Endodermal cell (in vitro differentiated cells): ENCODE measurements around the gene RAB7B. TPM values are rescaled to one million over a fixed set of nuclear protein-coding genes. Genes with fewer than 3 reads are reported as not detected.

Experiments used
- DNase-seq: peaks from one replicate; pipeline ENCODE4 v3.0.0-alpha.2; 2017
- H3K27ac ChIP-seq: 2 replicates; pipeline ENCODE4 v1.5.1; 2013; ENCODE audit warnings: mild to moderate bottlenecking, low read depth, low read length, moderate library complexity
- H3K27me3 ChIP-seq: 2 replicates; pipeline ENCODE4 v1.6.1; 2013; ENCODE audit warnings: mild to moderate bottlenecking, low read length, moderate library complexity; ENCODE audit not compliant: insufficient read depth, control insufficient read depth, poor library complexity, severe bottlenecking
- H3K36me3 ChIP-seq: 2 replicates; pipeline ENCODE4 v1.7.0; 2013; ENCODE audit warnings: mild to moderate bottlenecking, low read length, moderate library complexity; ENCODE audit not compliant: control insufficient read depth, insufficient read depth
- H3K4me1 ChIP-seq: one replicate; pipeline ENCODE4 v1.7.0; 2013; ENCODE audit warnings: low read length; ENCODE audit not compliant: control insufficient read depth, insufficient read depth
- H3K4me3 ChIP-seq: 2 replicates; pipeline ENCODE4 v1.5.1; 2013; ENCODE audit warnings: mild to moderate bottlenecking, low read length, moderate library complexity
- H3K9ac ChIP-seq: 2 replicates; pipeline ENCODE4 v1.6.1; 2013; ENCODE audit warnings: mild to moderate bottlenecking, low read length, moderate library complexity; ENCODE audit not compliant: poor library complexity, severe bottlenecking; ENCODE audit errors: extremely low read depth
- H3K9me3 ChIP-seq: 2 replicates; pipeline ENCODE4 v1.6.1; 2013; ENCODE audit warnings: mild to moderate bottlenecking, low read length, moderate library complexity; ENCODE audit not compliant: control insufficient read depth
- H3K27ac Mint-ChIP-seq: 2 replicates; pipeline ENCODE4 v1.8.0; 2020; ENCODE audit warnings: mixed read lengths
- H3K27me3 Mint-ChIP-seq: 2 replicates; pipeline ENCODE4 v1.8.0; 2021; ENCODE audit warnings: mild to moderate bottlenecking, mixed read lengths; ENCODE audit not compliant: insufficient read depth
- H3K36me3 Mint-ChIP-seq: 2 replicates; pipeline ENCODE4 v1.8.0; 2020; ENCODE audit warnings: low read depth, mixed read lengths
- H3K4me1 Mint-ChIP-seq: 2 replicates; pipeline ENCODE4 v1.8.0; 2020; ENCODE audit warnings: mixed read lengths
- H3K4me3 Mint-ChIP-seq: 2 replicates; pipeline ENCODE4 v1.8.0; 2020; ENCODE audit warnings: mild to moderate bottlenecking, moderate library complexity, mixed read lengths
- H3K9me3 Mint-ChIP-seq: 2 replicates; pipeline ENCODE4 v1.8.0; 2020; ENCODE audit warnings: mild to moderate bottlenecking, mixed read lengths
- WGBS, 2 experiments: methylation state at CpG; one replicate each; pipeline versions ENCODE4 v1.1.5 to v1.1.7; 2013; ENCODE audit warnings: missing lambda C conversion rate in 2 of 2, mixed read lengths in 1 of 2; ENCODE audit not compliant: insufficient coverage in 1 of 2, insufficient read length in 1 of 2; 5-methylcytosine and 5-hydroxymethylcytosine counted together
- total RNA-seq, 2 donors: library from RNA; stranded (reverse); fragmentation: NEBNext Ultra II Directional in 1 of 2; extraction: Animal tissue kit (Norgen Biotek cat#: 25700) in 1 of 2; gene quantifications; 2 replicates in 1 of 2; 3 replicates in 1 of 2; pipeline ENCODE4 v1.2.1, GENCODE V29; 2021
- TF ChIP-seq, protein P1 (sequence below): fragments of 200-600 bp; sonication (generic); conservative IDR thresholded peaks from 2 replicates; pipeline ENCODE4 v1.5.0; 2021; ENCODE audit warnings: antibody characterized with exemption, mild to moderate bottlenecking

Gene RAB7B
- total RNA-seq, 2 donors from 2014 or later, result not detected

DNA sequence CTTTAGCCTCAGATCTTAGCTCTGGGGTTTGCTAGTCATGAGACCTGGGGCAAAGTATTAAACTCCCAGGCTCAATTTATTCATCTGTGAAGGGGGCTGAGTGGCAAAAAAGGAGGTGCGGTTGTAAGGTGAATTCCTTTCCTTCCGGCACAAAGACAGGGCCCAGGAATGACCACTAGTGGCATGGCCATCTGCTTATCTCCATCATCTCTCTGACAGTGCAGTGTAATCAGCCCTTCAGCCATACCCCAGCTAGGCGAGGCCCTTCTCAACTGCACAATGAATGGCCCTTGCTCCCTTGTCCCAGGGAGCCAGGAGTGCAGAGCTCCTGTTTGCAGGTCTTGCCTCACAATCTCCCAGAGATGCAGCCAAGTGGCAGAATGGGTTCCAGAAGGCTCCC, 54.3 kb downstream of the RAB7B start:
- no peak for DNase-seq
- Histone ChIP-seq H3K9ac (no peak overlapping the region), H3K27ac (no peak overlapping the region), H3K4me3 (no peak overlapping the region), H3K27me3 (no peaks in the 10 kb centered on the region), H3K9me3 (no peaks in the 10 kb centered on the region), H3K36me3 (no peaks in the 10 kb centered on the region), H3K4me1 (no peaks in the 10 kb centered on the region)
- Mint-ChIP-seq H3K4me3 (no peak overlapping the region), H3K9me3 (no peaks in the 10 kb centered on the region), H3K27me3 (peaks cover 15% of the 10 kb centered on the region), H3K36me3 (no peaks in the 10 kb centered on the region), H3K4me1 (peaks cover 16% of the 10 kb centered on the region), H3K27ac (no peak overlapping the region)
- 90 to 91% methylated on average over 3 of the region's 3 CpGs for WGBS, 2 experiments
- TF ChIP-seq, protein P1, sequence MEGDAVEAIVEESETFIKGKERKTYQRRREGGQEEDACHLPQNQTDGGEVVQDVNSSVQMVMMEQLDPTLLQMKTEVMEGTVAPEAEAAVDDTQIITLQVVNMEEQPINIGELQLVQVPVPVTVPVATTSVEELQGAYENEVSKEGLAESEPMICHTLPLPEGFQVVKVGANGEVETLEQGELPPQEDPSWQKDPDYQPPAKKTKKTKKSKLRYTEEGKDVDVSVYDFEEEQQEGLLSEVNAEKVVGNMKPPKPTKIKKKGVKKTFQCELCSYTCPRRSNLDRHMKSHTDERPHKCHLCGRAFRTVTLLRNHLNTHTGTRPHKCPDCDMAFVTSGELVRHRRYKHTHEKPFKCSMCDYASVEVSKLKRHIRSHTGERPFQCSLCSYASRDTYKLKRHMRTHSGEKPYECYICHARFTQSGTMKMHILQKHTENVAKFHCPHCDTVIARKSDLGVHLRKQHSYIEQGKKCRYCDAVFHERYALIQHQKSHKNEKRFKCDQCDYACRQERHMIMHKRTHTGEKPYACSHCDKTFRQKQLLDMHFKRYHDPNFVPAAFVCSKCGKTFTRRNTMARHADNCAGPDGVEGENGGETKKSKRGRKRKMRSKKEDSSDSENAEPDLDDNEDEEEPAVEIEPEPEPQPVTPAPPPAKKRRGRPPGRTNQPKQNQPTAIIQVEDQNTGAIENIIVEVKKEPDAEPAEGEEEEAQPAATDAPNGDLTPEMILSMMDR, result no peak

DNA sequence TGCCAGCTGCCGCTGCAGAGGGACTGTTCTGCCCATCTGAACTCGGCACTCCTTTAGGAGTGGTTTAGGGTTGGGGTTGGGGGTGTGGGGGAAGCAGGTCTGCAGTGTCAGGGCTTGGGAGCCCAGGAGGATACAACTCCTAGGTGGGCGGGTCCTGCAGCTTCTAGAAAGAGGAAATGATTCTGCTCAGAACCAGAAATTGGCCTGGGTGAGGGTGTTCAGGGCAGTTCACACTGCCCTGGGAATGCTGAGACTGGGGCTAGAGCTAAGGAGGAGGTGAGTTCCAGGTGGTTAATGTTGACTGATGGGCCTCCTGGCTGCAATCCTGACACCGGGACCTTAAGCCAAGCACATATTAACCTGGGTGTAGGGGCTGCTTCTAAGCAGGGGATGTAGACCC, 55.2 kb downstream of the RAB7B start:
- no peak overlapping the region for H3K4me3 Mint-ChIP-seq
- H3K9me3 ChIP-seq, result no peaks in the 10 kb centered on the region
- 92 to 100% methylated on average over 2 to 4 of the region's 4 CpGs for WGBS, 2 experiments
- no peaks in the 10 kb centered on the region for H3K36me3 ChIP-seq
- H3K4me1 ChIP-seq, result no peaks in the 10 kb centered on the region
- H3K36me3 Mint-ChIP-seq, result no peaks in the 10 kb centered on the region
- peaks cover 17% of the 10 kb centered on the region for H3K4me1 Mint-ChIP-seq
- no peaks in the 10 kb centered on the region for H3K27me3 ChIP-seq
- peaks cover 17% of the 10 kb centered on the region for H3K27me3 Mint-ChIP-seq
- no peak overlapping the region for H3K27ac Mint-ChIP-seq
- TF ChIP-seq, protein P1, result no peak
- H3K9ac ChIP-seq, result no peak overlapping the region
- no peak overlapping the region for H3K27ac ChIP-seq
- H3K4me3 ChIP-seq, result no peak overlapping the region
- no peak for DNase-seq
- H3K9me3 Mint-ChIP-seq, result no peaks in the 10 kb centered on the region

DNA sequence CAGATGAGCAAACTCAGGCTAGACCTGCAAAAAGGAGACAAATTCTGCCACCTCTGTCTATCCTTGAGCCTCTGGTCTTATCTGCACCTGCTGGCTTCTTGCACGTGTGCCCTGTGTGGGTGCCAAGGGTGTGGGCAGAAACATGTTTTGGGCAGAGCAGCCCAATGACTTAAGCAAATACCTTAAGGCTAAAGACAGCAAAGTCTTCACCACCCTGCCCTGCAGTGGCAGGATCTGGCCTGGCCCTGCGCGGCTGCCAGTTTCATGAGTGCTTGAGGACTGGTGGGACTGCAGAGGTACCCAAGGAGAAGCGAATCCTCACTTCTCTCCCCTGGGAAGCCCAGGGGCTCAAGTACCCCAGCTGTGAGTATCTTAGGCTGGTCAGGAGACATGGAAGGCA, 56.2 kb downstream of the RAB7B start:
- H3K9ac ChIP-seq, result no peak overlapping the region
- no peak overlapping the region for H3K4me3 ChIP-seq
- Mint-ChIP-seq H3K4me3 (no peak overlapping the region), H3K27ac (peak overlapping the region; percentile 46), H3K4me1 (peaks cover 20% of the 10 kb centered on the region), H3K27me3 (peaks cover 19% of the 10 kb centered on the region), H3K9me3 (no peaks in the 10 kb centered on the region), H3K36me3 (no peaks in the 10 kb centered on the region)
- no peaks in the 10 kb centered on the region for H3K9me3 ChIP-seq
- H3K27ac ChIP-seq, result no peak overlapping the region
- H3K36me3 ChIP-seq, result no peaks in the 10 kb centered on the region
- no peaks in the 10 kb centered on the region for H3K27me3 ChIP-seq
- no peak for DNase-seq
- TF ChIP-seq, protein P1, result no peak
- 80 to 92% methylated on average over 1 to 4 of the region's 4 CpGs for WGBS, 2 experiments
- H3K4me1 ChIP-seq, result no peaks in the 10 kb centered on the region
